GM04504 (cell line): ENCODE data around the gene EPS8.

Experiments used
- DNase-seq: peaks from one replicate; pipeline ENCODE4 v3.0.0-alpha.2; 2012; ENCODE audit warnings: low read depth

EPS8 gene

GRCh38 chr12:15717940-15718567 lies 71.1 kb downstream of the EPS8 start:
- DNase-seq = no peak

DNA sequence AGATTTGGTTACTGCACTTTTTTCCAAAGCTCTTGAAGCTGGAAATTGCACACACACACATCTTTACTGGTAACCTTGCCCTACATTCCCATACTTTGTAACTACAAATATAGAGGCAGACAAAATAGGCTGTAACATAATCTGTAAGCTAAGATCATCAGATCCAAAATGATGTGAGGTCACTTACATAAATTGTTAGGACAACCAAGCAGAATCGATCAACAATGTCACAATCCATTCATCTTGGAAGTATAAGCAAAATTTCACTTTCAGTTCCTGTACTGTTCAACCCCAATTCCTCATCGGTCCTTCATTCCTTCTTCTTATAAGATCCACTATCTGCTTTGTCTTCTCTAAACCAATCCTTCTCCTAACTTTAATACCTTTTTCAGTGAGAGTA lies 72.6 kb downstream of the EPS8 start:
- no peak for DNase-seq

GRCh38 chr12:15714256-15714655 lies 74.9 kb downstream of the EPS8 start:
- DNase-seq = no peak

DNA sequence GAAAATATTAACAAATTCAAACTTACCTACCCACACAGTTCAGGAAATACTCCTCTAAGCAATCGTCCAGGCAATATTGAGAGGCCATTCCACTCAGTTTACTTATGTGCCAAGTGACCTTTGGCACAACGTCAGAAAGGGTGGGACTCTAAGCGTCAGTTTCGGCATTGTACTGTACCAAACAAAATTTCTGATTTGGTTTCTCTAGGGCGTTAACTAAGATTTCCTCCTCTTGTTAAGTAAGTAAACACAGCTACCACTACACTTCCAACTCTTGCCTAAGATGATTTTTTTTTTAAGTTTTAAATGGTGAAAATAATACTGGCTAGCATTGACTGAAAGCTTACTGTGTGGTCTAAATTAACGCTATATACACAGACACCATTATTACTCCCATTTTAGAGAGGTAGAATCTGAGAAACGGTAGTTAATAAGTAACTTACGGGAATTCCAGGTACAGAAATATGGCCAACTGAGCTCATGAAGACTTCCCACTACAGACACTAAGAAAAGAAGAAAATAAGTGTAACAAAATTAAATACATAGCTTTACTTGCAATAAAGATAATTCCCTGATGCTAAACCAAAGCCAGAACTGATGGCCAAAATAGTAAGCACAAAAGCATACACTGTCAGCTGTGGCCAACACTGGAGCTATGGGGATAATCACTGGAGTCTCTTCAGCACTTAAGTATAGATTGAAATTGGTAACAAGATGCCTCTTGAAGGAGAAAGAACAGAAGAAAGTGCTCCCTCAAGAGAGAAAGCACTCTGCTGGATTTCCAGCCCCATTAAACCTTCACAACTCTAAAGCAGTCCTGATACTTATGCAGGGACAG lies 76.1 kb downstream of the EPS8 start:
- DNase-seq = no peak

DNA sequence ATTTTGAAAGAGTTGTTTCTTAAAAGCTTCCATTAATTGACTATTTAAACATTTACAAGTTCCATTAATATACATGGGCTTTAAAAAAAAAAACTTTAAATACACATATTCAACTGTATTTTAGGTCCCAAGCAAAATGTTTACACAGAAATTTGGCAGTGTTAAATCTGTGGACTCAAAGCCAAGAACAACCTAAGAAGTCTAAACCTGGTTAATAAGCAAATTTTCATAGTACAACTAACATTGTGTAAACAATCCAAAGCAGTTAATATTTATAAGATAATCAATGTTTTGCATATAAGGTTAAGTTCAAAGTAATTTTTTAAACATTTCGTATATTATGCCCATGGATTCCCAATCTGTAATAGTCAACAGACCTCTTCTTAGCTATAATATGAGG lies 77.0 kb downstream of the EPS8 start:
- DNase-seq = no peak

DNA sequence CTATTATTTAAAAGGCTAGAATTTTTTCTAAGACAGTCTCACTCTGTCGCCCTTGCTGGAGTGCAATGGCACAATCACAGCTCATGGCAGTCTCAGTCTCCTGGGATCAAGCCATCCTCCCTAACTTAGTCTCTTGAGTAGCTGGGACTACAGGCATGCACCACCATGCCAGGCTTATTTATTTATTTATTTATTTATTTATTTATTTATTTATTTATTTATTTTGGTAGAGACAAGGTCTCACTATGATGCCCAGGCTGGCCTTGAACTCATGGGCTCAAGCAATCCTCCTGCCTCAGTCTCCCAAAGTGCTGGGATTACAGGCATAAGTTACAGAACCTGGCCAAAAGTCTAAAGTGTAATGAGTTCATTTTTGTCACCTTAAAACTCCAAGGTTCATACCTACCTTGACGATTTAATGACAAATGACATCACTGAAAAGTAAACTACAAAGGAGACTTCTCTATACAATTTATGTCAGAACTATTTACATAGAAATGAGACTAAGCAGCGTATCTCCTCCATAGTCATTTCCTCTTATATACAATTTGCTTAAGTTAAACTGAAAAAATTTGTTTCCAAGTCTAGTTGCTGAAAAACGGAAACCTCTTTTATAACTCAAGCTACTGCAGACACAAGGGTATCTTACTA lies 78.2 kb downstream of the EPS8 start:
- no peak for DNase-seq

DNA sequence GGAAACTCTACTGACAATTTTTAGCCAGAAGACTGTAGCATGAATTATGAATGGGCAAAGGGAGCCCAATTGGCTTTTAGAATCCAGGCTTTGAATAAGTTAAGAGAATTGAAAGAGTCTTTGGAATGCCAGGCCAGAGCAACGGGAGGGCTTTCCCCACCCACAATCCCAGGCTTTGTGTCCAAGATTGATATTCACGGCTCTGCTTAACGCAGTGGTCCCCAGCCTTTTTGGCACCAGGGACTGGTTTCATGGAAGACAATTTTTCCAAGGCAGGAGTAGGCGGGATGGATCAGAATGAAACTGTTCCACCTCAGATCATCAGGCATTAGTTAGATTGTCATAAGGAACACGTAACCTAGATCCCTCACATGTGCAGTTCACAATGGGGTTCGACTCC lies 79.6 kb downstream of the EPS8 start:
- DNase-seq = no peak

GRCh38 chr12:15708396-15709076 lies 80.7 kb downstream of the EPS8 start:
- no peak for DNase-seq

DNA sequence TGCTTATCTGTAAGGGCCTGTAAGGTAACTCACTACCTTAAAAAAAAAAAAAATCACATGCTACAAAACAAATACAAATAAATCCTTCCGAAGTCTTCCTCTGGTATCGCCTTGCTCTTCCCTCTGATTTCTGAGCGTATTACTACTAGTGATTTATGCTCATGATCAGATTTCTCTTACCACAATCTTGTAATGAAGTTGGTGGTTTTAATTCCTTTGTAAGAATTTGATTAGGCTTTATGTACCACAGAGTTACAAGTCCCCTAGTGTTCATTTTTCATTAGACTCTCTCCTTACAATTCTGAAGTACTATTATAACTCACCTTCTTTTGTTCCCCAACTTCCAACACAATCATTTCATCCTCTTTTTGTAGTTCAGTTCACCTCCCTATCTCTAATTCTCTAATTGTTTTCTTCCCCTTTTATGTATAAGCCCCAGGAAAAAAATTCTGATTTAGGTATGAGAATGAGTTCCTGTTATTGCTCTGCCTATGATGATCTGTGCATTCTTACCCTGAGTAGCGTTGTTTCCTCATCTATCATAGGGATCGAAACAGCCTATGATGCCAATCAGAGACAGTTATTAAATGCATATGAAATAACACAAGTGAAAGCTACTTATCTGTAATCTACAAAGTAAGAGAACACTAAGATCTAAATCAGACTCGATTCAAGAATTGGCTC lies 81.5 kb downstream of the EPS8 start:
- no peak for DNase-seq

- no peak for DNase-seq
Measured at GRCh38 chr12:15706010-15706676, 83.0 kb downstream of the EPS8 start.

- DNase-seq = no peak
Measured at GRCh38 chr12:15705606-15706005, 83.6 kb downstream of the EPS8 start.

DNA sequence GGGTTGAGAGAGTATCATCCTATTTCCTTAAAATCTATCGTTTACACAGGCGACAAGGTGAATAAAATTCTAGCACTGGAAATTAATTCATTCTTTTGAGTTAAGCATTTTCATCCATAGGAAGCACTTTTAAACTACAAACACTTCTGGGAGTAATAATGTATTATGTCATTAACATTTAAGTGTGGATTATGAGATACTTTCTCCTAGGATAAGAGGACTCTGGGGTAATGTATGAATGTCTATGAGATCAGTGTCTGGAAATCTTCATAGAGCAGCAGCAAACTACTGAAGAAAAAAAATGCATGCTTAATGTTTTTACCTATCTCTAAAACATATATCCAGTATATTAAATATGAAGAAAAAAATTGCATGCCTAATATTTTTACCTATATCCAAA lies 86.9 kb downstream of the EPS8 start:
- no peak for DNase-seq

GRCh38 chr12:15701631-15702156 lies 87.5 kb downstream of the EPS8 start:
- DNase-seq = peak; percentile 58

DNA sequence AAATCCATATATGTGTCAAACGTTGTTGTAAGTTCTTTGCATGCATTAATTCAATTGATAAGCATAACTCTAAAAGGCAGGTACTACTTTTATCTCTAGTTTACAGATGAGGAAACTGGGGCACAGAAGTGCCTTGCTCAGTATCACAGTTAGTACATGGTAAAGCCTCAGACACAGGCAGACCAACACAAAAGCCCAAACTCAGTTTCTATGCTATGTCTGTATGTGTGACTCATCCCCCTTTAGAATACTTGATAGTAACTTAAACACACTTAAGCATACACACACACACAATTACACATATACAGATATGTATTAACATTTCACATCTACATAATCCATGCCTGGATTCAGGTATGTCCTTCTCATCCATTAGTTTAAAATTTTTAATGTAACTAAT lies 88.0 kb downstream of the EPS8 start:
- no peak for DNase-seq

- DNase-seq = peak; percentile 70
Measured at GRCh38 chr12:15700595-15700994, 88.6 kb downstream of the EPS8 start.

GRCh38 chr12:15699886-15700285 lies 89.3 kb downstream of the EPS8 start:
- no peak for DNase-seq

- DNase-seq = no peak
Measured at GRCh38 chr12:15698377-15698871, 90.8 kb downstream of the EPS8 start.

GRCh38 chr12:15697201-15697600 lies 92.0 kb downstream of the EPS8 start:
- DNase-seq = no peak

DNA sequence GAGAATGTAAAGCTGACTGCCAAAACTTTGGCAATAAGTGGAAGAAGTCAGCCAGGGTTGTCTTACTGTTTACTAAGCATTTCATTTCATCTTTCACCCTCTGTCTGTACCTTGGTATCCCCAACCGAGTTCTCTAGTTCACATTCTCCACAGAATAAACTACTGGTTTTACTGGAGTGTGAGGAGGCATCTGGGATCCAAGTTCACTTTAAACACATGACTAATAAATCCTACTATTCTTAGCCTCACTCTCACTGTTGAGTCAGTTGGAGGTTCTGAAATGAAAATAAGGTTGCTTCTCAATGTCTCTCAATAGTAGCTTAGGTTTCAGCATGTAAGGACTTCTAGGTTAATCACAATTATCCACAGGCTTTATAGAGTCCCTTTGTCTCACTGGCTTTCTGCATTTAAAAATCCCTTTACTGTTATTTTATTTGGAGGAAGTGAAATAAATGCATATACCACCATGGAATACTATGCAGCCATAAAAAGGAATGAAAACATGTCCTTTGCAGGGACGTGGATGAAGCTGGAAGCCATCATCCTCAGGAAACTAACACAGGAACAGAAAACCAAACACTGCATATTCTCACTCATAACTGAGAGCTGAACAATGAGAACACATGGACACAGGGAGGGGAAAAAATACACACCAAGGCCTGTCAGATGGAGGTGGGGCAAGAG lies 95.8 kb downstream of the EPS8 start:
- no peak for DNase-seq

DNA sequence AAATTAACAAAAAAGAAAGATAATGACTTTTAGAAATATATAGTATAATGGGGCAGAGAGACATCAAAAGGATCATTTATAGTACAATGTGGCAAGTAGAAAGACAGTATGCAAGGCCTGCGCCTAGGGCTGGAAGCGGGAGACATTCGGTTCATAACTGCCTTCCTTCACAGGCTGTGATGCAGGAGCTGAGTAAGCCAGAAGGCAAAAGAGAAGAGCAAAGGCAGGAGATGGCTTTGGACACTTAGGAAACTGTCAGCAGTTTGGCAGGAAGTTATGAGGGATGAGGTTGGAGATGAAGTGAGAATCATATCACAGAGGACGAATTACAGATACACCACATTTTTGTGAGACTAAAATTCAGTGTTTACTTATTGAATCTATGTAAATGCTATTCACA lies 97.8 kb downstream of the EPS8 start:
- no peak for DNase-seq
